Lung (tissue), 12 donors: ENCODE data around the gene EIF2B5. TPM values are rescaled to one million over a fixed set of nuclear protein-coding genes. Genes with fewer than 3 reads are reported as not detected.
A peak's percentile ranks its signal among the peaks of the same experiment; 100 is the strongest.

Experiments
- ATAC-seq: fragments of 200-7000 bp; cut with Tn5 transposase; one replicate; pipeline ENCODE4 v1.9.1; 2020; ENCODE audit warnings: moderate number of reproducible peaks; ENCODE audit not compliant: insufficient read depth, low FRiP score
- DNase-seq, 3 donors: peaks; one replicate each; pipeline ENCODE4 v3.0.0-alpha.2; 2013 to 2017
- H3K27ac ChIP-seq, 2 donors: one replicate each; pipeline ENCODE4 v1.5.1; 2013; ENCODE audit warnings: mild to moderate bottlenecking in 2 of 2, moderate library complexity in 2 of 2, control low read depth in 1 of 2, inconsistent platforms in 1 of 2, low read depth in 1 of 2, low read length in 1 of 2
- H3K27me3 ChIP-seq, 3 donors: one replicate each; pipeline ENCODE4 v1.5.1; 2013; ENCODE audit warnings: low read length in 2 of 3; ENCODE audit not compliant: control insufficient read depth in 3 of 3, insufficient read depth in 3 of 3
- H3K36me3 ChIP-seq, 4 donors: one replicate each; pipeline ENCODE4 v1.5.1; 2013; ENCODE audit warnings: low read length in 4 of 4, mild to moderate bottlenecking in 1 of 4, moderate library complexity in 1 of 4; ENCODE audit not compliant: control insufficient read depth in 4 of 4, insufficient read depth in 4 of 4
- H3K4me1 ChIP-seq, 5 donors: one replicate each; pipeline ENCODE4 v1.5.1; 2013; ENCODE audit warnings: low read length in 5 of 5, mild to moderate bottlenecking in 2 of 5, moderate library complexity in 1 of 5; ENCODE audit not compliant: control insufficient read depth in 5 of 5, insufficient read depth in 5 of 5
- H3K4me3 ChIP-seq: one replicate; pipeline ENCODE4 v1.5.1; 2013; ENCODE audit warnings: mild to moderate bottlenecking, control low read depth, moderate library complexity
- H3K9ac ChIP-seq, 2 donors: one replicate each; pipeline ENCODE4 v1.5.1; 2013; ENCODE audit warnings: low read length in 2 of 2, control low read depth in 1 of 2; ENCODE audit not compliant: insufficient read depth in 1 of 2
- H3K9me3 ChIP-seq, 4 donors: one replicate each; pipeline ENCODE4 v1.5.1; 2013; ENCODE audit warnings: low read length in 3 of 4, mild to moderate bottlenecking in 1 of 4, moderate library complexity in 1 of 4; ENCODE audit not compliant: control insufficient read depth in 4 of 4, insufficient read depth in 3 of 4
- CTCF ChIP-seq: IDR thresholded peaks from 2 replicates; pipeline ENCODE4 v1.5.1; 2012; ENCODE audit warnings: mild to moderate bottlenecking; ENCODE audit errors: control extremely low read depth, extremely low read depth
- WGBS, 2 donors: extraction: QIAGEN DNeasy Blood & Tissue Kit; methylation state at CpG; one replicate each; pipeline ENCODE4 v1.1.7; 2013; 5-methylcytosine and 5-hydroxymethylcytosine counted together
- polyA plus RNA-seq, 2 donors: library from polyadenylated mRNA; stranded (reverse); fragments of 200-250 nt; gene quantifications; one replicate each; pipeline ENCODE4 v1.2.1, GENCODE V29; 2013
- total RNA-seq, 2 donors: library from RNA; depleted of rRNA in 1 of 2; stranded (reverse); fragments of >200 nt in 1 of 2; gene quantifications; one replicate each; pipeline ENCODE4 v1.2.1, GENCODE V29; 2014 to 2021
- donor health status: control.
- donor health status: control.
- donor health status: Bipolar disorder and iron deficiency.
- donor health status: healthy.
- donor health status: DM: yes; HTN: yes; CAD: no.

EIF2B5 gene
- total and polyA plus RNA-seq, 4 donors: 32.5 to 43.2 (median 37.8) TPM

- Histone ChIP-seq H3K9ac (peak within 1 kb of the TSS; percentile 75 to 82), H3K27ac (peak within 1 kb of the TSS; percentile 94 to 95), H3K4me3 (peak within 1 kb of the TSS; percentile 98), H3K36me3 (peaks cover 16 to 48% (median 45%) of the 10 kb centered on the region in 4 donors), H3K9me3 (no peaks in the 10 kb centered on the region), H3K27me3 (no peaks in the 10 kb centered on the region), H3K4me1 (peaks cover 0 to 30% (median 14%) of the 10 kb centered on the region in 5 donors)
- ATAC-seq (peak; percentile 93), DNase-seq (peak; percentile 99 to 100 (median 99))
- no peak for TF ChIP-seq CTCF
- WGBS, 2 donors: 0 to 1% methylated on average over 59 to 73 of the region's 73 CpGs
Observed at GRCh38 chr3:184174646-184175492, 39.7 kb downstream of the EIF2B5 start, which contains the start of gene AP2M1. Gene AP2M1 (plus strand): TSS chr3:184174855. CDS start chr3:184176994, 2,139 bp downstream.

GRCh38 chr3:184175506-184175905 is 40.3 kb downstream of the EIF2B5 start:
- WGBS, 2 donors: 26 to 32% methylated on average over 8 of the region's 8 CpGs
- TF ChIP-seq CTCF: no peak
- Histone ChIP-seq H3K9ac (peak overlapping the region; percentile 75 to 82), H3K27ac (peak overlapping the region; percentile 94 to 95), H3K4me3 (peak overlapping the region; percentile 98), H3K9me3 (no peaks in the 10 kb centered on the region), H3K36me3 (peaks cover 10 to 55% (median 48%) of the 10 kb centered on the region in 4 donors), H3K4me1 (peaks cover 0 to 30% (median 14%) of the 10 kb centered on the region in 5 donors), H3K27me3 (no peaks in the 10 kb centered on the region)
- ATAC-seq (no peak), DNase-seq (no peak)

GRCh38 chr3:184175981-184176376 is 40.8 kb downstream of the EIF2B5 start:
- Histone ChIP-seq H3K27me3 (no peaks in the 10 kb centered on the region), H3K4me3 (peak overlapping the region; percentile 38), H3K9me3 (no peaks in the 10 kb centered on the region), H3K9ac (peak overlapping the region in 1 of 2 donors; percentile 82), H3K4me1 (peaks cover 0 to 30% (median 14%) of the 10 kb centered on the region in 5 donors), H3K36me3 (peaks cover 10 to 56% (median 48%) of the 10 kb centered on the region in 4 donors), H3K27ac (peak overlapping the region; percentile 75 to 83)
- no peak for TF ChIP-seq CTCF
- ATAC-seq (no peak), DNase-seq (peak in 1 of 3 donors; percentile 17)
- 32 to 46% methylated on average over 3 of the region's 3 CpGs for WGBS, 2 donors
